ENCODE measurements around the gene XRCC3.

- TF ChIP-seq CTCF (IDR thresholded peaks at IDR 0.05): no peak
- TF ChIP-seq POLR2A (IDR thresholded peaks at IDR 0.05): no peak
These were observed 995 bp upstream of the XRCC3 start for GRCh38 chr14:103716091-103716801.
